HepG2 (cell line): ENCODE data around the gene APOBEC3B.
"Not testable (repeated sequence)": the region's sequence is repeated elsewhere in the genome, so short reads cannot be mapped to it uniquely, and the experiment has no call there.

Experiments used
- FIP1L1 ChIP-seq: fragments of 200-400 bp; formaldehyde crosslinking; IDR thresholded peaks from 2 replicates; pipeline ENCODE4 v1.6.1; 2018; ENCODE audit warnings: low read depth, mild to moderate bottlenecking, low read length, moderate library complexity, borderline replicate concordance; ENCODE audit not compliant: insufficient read depth
- HDAC2 ChIP-seq: sonication (generic); formaldehyde crosslinking; IDR thresholded peaks from 2 replicates; pipeline ENCODE4 v1.4.0; 2020; ENCODE audit warnings: missing genetic modification reagents
- POLR2A ChIP-seq, 2 experiments: IDR thresholded peaks; 2 replicates each; pipeline ENCODE4 v1.6.1; 2011; ENCODE audit warnings: low read depth in 2 of 2, low read length in 2 of 2, mild to moderate bottlenecking in 1 of 2, moderate library complexity in 1 of 2; ENCODE audit not compliant: insufficient read depth in 1 of 2
- TF ChIP-seq, protein P1 (sequence below): sonication (generic); formaldehyde crosslinking; IDR thresholded peaks from 2 replicates; pipeline ENCODE4 v1.5.0; 2020; ENCODE audit warnings: mild to moderate bottlenecking, missing genetic modification reagents, moderate library complexity
- TF ChIP-seq, protein P2 (sequence below): sonication (generic); formaldehyde crosslinking; IDR thresholded peaks from 2 replicates; pipeline ENCODE4 v1.4.0; 2020; ENCODE audit warnings: missing genetic modification reagents

DNA sequence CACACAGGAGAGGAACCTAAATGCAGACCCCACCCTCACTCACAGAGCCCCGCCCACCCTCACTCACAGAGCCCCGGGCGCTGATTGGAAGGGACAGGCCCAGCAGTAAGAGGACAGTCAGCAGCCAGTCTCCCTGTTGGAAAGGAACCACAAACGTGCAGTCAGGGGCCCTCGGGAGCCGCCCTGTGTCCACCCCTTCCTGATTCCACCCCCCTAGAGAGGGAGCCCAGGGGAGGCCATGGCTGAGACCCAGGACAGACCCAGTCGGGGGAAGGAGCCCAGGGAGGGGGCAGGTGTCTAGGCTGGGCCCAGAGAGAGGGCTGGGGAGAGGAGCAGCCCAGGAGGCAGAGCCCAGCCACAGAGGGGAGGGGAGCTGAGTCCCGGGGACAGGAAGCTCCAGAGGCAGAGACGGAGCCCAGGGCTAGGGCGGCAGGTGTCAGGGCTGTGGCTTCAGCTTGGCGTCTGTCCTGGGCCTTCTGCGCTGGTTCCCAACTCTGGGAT lies 10.8 kb downstream of the APOBEC3B start:
- TF ChIP-seq, protein P1, sequence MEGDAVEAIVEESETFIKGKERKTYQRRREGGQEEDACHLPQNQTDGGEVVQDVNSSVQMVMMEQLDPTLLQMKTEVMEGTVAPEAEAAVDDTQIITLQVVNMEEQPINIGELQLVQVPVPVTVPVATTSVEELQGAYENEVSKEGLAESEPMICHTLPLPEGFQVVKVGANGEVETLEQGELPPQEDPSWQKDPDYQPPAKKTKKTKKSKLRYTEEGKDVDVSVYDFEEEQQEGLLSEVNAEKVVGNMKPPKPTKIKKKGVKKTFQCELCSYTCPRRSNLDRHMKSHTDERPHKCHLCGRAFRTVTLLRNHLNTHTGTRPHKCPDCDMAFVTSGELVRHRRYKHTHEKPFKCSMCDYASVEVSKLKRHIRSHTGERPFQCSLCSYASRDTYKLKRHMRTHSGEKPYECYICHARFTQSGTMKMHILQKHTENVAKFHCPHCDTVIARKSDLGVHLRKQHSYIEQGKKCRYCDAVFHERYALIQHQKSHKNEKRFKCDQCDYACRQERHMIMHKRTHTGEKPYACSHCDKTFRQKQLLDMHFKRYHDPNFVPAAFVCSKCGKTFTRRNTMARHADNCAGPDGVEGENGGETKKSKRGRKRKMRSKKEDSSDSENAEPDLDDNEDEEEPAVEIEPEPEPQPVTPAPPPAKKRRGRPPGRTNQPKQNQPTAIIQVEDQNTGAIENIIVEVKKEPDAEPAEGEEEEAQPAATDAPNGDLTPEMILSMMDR, result not testable (repeated sequence)
- not testable (repeated sequence) for TF ChIP-seq HDAC2 (CRISPR knock-in tag); FIP1L1; POLR2A (IDR thresholded peaks at IDR 0.05; ENCODE audit: insufficient read depth in 1 of 2, low read depth in 2 of 2, low read length in 2 of 2)
- TF ChIP-seq, protein P2, sequence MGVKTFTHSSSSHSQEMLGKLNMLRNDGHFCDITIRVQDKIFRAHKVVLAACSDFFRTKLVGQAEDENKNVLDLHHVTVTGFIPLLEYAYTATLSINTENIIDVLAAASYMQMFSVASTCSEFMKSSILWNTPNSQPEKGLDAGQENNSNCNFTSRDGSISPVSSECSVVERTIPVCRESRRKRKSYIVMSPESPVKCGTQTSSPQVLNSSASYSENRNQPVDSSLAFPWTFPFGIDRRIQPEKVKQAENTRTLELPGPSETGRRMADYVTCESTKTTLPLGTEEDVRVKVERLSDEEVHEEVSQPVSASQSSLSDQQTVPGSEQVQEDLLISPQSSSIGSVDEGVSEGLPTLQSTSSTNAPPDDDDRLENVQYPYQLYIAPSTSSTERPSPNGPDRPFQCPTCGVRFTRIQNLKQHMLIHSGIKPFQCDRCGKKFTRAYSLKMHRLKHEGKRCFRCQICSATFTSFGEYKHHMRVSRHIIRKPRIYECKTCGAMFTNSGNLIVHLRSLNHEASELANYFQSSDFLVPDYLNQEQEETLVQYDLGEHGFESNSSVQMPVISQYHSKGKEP (CRISPR knock-in tag), result not testable (repeated sequence)
